GM13976 (cell line): ENCODE results near the gene VAC14.
"Not testable (repeated sequence)": the region's sequence is repeated elsewhere in the genome, so short reads cannot be mapped to it uniquely, and the experiment has no call there.

ENCODE experiments used
- DNase-seq: peaks from one replicate; pipeline ENCODE4 v3.0.0; 2012; ENCODE audit warnings: low spot score
- CTCF ChIP-seq: IDR thresholded peaks from 2 replicates; pipeline ENCODE4 v1.5.1; 2012; ENCODE audit warnings: borderline replicate concordance, mild to moderate bottlenecking; ENCODE audit not compliant: insufficient read depth; ENCODE audit errors: extremely low read depth, missing control alignments, control extremely low read depth
- in situ Hi-C: fragments of 300-500 bp; cut with MboI; formaldehyde crosslinking; loops from one replicate; pipeline ENCODE4 v1.12.0; 2022; ENCODE audit warnings: low sequenced_read_pairs, mixed read lengths, inconsistent platforms; ENCODE audit not compliant: unreplicated experiment

The VAC14 gene

GRCh38 chr16:70678121-70678897 lies 122.6 kb downstream of the VAC14 start:
- in situ Hi-C loops = no loop called here
- no peak for TF ChIP-seq CTCF
- DNase-seq = no peak

- TF ChIP-seq CTCF = no peak
- in situ Hi-C loops = no loop called here
- DNase-seq = no peak
These were observed 123.3 kb downstream of the VAC14 start for GRCh38 chr16:70677499-70678120.

GRCh38 chr16:70676675-70677498 lies 124.1 kb downstream of the VAC14 start:
- no peak for TF ChIP-seq CTCF
- in situ Hi-C loops = no loop called here
- DNase-seq = no peak

- no peak for DNase-seq
- in situ Hi-C loops = no loop called here
- TF ChIP-seq CTCF = no peak
These were observed 125.0 kb downstream of the VAC14 start for GRCh38 chr16:70675851-70676513.

GRCh38 chr16:70674221-70675014 lies 126.5 kb downstream of the VAC14 start:
- in situ Hi-C loops = no loop called here
- DNase-seq = no peak
- TF ChIP-seq CTCF = no peak

- DNase-seq, in situ Hi-C loops: not testable (repeated sequence)
These were observed 130.0 kb downstream of the VAC14 start for GRCh38 chr16:70670938-70671337.
